GM06990 (cell line): ENCODE data around the gene RPS28.

ENCODE experiments used
- DNase-seq: peaks from one replicate; pipeline ENCODE4 v3.0.0-alpha.2; 2011; ENCODE audit not compliant: insufficient read length; ENCODE audit errors: extremely low read depth
- H3K27me3 ChIP-seq: replicated peaks from 2 replicates; pipeline ENCODE4 v1.6.0; 2011; ENCODE audit warnings: low read length; ENCODE audit not compliant: control insufficient read depth, insufficient read depth
- H3K36me3 ChIP-seq: 2 replicates; pipeline ENCODE4 v1.5.1; 2011; ENCODE audit warnings: low read length; ENCODE audit not compliant: control insufficient read depth, insufficient read depth
- H3K4me3 ChIP-seq: replicated peaks from 2 replicates; pipeline ENCODE4 v1.5.1; 2011; ENCODE audit warnings: low read depth, mild to moderate bottlenecking, control low read depth, low read length
- TF ChIP-seq, protein P1 (sequence below): IDR thresholded peaks from 2 replicates; pipeline ENCODE4 v1.5.1; 2011; ENCODE audit warnings: low read length, control low read depth, mild to moderate bottlenecking, inconsistent platforms; ENCODE audit not compliant: insufficient read depth, poor library complexity, severe bottlenecking

The RPS28 gene

DNA sequence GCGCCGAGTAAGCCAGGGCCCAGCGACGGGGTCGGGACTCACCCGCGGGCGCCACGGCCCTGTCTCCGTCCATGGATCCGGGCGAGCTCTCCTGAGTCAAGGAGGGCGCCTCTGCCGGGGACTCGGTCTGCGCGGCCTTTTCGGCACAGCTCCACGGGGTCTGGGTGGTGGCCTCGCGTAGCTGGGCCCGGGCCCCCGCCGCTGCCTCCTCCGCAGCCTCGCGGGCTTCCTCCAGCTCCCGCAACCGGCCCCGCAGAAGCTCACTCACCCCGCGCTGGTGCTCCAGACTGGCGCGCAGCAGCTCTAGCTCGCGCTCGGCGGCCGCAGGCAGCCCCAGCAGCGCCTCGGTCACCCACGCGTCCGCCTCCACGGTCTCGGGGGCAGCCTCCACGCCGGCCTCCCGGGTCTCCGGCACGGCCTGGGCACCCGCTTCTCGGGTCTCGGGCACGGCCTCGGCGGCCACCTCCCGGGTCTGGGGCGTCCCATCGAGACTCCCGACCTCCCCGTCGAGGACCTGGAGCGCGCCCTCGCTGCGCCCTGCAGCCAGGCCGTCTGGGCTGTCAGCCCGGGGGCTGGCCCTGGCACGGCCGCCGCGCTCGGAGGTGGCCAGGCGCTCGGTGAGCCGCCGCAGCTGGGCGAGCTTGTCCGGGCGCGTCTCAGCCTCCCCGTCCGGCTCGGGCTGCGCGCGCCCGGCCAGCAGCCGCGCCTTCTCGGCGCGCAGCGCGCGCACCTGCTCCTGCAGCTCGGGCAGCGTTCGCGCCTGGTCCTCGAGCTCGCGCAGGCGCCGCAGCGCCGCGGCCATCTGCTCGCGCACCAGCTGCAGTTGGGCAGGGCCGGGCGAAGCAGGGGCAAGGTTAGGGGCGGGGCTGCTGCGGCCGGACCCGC, 13.4 kb downstream of the RPS28 start:
- DNase-seq: peak; percentile 81
- TF ChIP-seq, protein P1, sequence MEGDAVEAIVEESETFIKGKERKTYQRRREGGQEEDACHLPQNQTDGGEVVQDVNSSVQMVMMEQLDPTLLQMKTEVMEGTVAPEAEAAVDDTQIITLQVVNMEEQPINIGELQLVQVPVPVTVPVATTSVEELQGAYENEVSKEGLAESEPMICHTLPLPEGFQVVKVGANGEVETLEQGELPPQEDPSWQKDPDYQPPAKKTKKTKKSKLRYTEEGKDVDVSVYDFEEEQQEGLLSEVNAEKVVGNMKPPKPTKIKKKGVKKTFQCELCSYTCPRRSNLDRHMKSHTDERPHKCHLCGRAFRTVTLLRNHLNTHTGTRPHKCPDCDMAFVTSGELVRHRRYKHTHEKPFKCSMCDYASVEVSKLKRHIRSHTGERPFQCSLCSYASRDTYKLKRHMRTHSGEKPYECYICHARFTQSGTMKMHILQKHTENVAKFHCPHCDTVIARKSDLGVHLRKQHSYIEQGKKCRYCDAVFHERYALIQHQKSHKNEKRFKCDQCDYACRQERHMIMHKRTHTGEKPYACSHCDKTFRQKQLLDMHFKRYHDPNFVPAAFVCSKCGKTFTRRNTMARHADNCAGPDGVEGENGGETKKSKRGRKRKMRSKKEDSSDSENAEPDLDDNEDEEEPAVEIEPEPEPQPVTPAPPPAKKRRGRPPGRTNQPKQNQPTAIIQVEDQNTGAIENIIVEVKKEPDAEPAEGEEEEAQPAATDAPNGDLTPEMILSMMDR: no peak
- Histone ChIP-seq H3K27me3 (peaks cover 2% of the 10 kb centered on the region), H3K36me3 (no peaks in the 10 kb centered on the region), H3K4me3 (peak overlapping the region; percentile 18)

DNA sequence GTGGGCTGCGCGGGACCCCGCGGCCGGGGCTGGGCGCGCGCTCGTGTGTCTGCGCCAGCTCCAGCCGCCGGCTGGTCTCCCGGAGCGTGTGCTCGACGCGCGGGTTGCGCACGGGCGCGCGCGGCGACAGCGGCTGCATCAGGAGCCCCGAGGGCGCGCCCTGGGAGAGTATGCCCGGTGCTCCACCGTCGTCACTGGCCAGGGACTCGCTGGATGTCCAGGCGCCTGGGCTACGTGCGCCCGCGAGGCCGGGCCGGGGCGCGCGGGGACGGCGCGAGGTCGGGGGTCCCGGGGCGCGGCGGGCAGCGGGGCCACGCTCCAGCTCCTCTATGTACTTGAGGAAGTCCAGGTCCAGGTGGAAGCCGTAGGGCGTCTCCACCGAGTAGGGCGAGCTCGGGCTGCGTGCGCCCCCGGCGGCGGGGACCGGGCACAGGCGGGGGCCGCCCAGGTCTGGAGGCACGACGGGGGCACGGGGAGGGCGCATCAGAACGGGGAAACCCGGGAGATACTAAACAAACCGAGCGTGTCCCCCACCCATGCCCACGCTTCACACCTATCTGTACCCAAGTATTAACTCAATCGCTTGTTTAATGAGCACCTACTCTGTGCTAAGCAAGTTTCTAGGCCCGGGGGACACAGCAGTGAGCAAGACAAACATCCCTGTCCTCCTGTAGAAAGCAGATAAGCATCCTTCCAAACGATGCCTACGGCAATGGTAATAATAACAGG, 14.2 kb downstream of the RPS28 start:
- Histone ChIP-seq H3K4me3 (peak overlapping the region; percentile 27), H3K27me3 (peaks cover 2% of the 10 kb centered on the region), H3K36me3 (no peaks in the 10 kb centered on the region)
- peak; percentile 68 for DNase-seq
- TF ChIP-seq, protein P1: peak; percentile 28

DNA sequence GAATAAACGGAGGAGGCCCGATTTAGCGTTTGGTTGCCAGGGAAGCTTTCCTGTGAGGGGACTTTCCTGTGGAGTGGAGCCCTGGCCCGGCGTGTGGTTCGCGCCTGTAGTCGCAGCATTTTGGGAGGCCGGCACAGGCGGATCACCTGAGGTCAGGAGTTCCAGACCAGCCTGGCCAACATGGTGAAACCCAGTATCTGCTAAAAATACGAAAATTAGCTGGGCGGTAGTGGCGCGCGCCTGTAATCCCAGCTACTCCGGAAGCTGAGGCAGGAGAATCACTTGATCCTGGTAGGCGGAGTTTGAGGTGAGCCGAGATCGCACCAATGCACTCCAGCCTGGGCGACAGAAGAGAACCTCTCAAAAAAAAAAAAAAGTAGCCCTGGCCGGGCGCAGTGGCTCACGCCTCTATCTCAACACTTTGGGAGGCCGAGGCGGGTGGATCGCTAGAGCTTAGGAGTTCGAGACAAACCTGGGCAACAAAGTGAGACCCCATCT, 14.8 kb downstream of the RPS28 start:
- DNase-seq: no peak
- H3K36me3 ChIP-seq: no peaks in the 10 kb centered on the region
- H3K27me3 ChIP-seq: peaks cover 2% of the 10 kb centered on the region
- TF ChIP-seq, protein P1: no peak
- no peak overlapping the region for H3K4me3 ChIP-seq

DNA sequence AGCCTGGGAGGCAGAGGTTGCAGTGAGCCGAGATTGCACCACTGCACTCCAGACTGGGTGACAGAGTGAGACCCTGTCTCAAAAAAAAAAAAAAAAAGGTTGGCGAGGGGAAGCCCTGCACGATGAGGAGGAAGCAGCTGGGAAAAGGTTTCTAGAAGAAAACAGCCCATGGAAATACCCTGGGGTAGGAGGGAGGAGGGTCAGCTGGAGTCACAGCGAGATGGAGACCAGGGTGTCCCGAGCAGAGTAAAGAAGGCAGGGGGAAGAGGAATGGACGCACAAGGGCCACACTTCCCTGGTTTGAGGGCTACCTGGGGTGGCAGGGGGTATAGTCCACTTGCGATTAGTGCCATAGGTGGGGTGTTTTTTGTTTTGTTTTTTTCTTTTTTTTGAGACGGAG, 15.4 kb downstream of the RPS28 start:
- H3K27me3 ChIP-seq: peaks cover 2% of the 10 kb centered on the region
- no peak for DNase-seq
- H3K4me3 ChIP-seq: no peak overlapping the region
- H3K36me3 ChIP-seq: no peaks in the 10 kb centered on the region
- TF ChIP-seq, protein P1: no peak

DNA sequence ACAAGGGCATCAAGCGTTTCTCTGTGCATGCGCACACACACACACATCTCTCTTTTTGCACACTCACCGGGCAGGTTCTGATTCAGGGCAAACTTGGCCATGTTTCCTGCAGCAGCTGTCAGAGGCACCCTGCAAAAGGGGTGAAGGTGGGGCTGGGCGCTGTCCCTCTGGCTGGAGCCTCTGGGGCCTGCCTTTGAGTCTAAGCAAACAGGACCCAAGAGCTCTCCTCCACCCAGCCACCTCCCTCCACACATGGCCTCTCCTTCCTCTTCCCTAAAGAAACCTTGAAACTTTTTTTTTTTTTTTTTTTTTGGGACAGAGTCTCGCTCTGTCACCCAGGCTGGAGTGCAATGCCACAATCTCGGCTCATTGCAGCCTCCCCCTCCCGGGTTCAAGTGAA, 16.4 kb downstream of the RPS28 start:
- no peak for DNase-seq
- no peaks in the 10 kb centered on the region for H3K36me3 ChIP-seq
- H3K27me3 ChIP-seq: peaks cover 2% of the 10 kb centered on the region
- H3K4me3 ChIP-seq: no peak overlapping the region
- TF ChIP-seq, protein P1: no peak
